Skeletal muscle satellite cell (primary cell): ENCODE data around the gene CARMIL3.

Experiments used
- H3K27me3 ChIP-seq: 2 replicates; pipeline ENCODE4 v1.7.0; 2013; ENCODE audit warnings: low read length; ENCODE audit not compliant: control insufficient read depth, insufficient read depth
- H3K36me3 ChIP-seq: 2 replicates; pipeline ENCODE4 v1.7.0; 2013; ENCODE audit warnings: mild to moderate bottlenecking, control low read depth, low read length; ENCODE audit not compliant: insufficient read depth
- H3K4me1 ChIP-seq: 2 replicates; pipeline ENCODE4 v1.7.0; 2013; ENCODE audit warnings: low read length; ENCODE audit not compliant: control insufficient read depth, insufficient read depth
- H3K4me2 ChIP-seq: 2 replicates; pipeline ENCODE4 v1.7.0; 2013; ENCODE audit warnings: mild to moderate bottlenecking, low read length
- H3K4me3 ChIP-seq: 2 replicates; pipeline ENCODE4 v1.7.0; 2013; ENCODE audit warnings: low read length
- H3K9ac ChIP-seq: 2 replicates; pipeline ENCODE4 v1.7.0; 2013; ENCODE audit warnings: mild to moderate bottlenecking, low read depth, low read length, moderate library complexity
- H3K9me3 ChIP-seq: replicated peaks from 2 replicates; pipeline ENCODE4 v1.7.0; 2013; ENCODE audit warnings: mild to moderate bottlenecking, control low read depth, low read length

The CARMIL3 gene

DNA sequence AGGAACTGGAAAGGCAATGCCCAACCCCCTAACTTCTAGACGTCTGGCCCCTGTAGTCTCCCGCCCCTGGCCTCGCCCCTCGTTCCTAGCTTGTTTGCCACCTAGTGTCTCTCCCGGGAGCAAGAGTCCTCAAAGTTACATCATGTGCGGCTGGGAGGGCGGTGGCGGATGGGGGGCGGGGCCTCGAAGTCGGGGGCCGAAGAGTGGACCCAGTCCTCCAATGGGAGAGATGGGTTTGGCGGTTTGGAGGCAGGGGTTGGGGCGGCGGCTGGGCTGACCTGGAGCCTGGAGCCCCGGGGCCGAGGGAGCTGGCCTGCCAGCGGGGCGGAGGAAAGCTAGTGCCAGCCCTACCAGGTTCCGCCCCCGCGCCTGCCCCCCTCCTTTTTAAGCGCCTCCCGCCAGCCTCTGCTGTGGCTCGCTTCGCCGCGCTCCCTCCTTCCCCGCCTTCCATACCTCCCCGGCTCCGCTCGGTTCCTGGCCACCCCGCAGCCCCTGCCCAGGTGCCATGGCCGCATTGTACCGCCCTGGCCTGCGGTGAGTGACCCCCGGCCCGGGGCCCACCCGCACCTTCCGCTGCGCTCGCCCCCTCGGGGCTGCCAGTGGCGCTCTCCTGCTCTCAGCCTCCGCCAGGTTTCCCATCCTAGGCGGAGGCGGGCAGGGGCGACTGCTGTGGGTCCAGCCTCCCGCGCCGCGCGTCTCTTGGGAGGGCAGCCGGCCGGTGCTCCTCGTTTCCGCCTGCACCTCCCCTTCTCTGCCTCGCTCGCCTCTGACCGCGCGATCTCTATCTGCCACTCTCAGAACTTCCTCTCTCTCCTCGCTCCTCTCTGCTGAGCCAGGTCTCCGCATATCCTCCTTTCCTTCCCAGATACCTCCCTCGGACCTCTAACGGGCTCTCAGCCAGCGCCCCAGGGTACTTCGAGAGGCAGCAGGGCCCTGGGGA lies 42.4 kb downstream of the CARMIL3 start, which contains the start of gene PCK2:
Gene PCK2, plus strand, starts transcription at position 411 of the 940 bp plus-strand sequence. Its CDS starts 95 bp downstream, at position 506.
- Histone ChIP-seq H3K27me3 (no peaks in the 10 kb centered on the region), H3K36me3 (no peaks in the 10 kb centered on the region), H3K9ac (peak within 1 kb of the TSS; percentile 88), H3K4me1 (peaks cover 16% of the 10 kb centered on the region), H3K4me2 (peak within 1 kb of the TSS; percentile 100), H3K9me3 (no peaks in the 10 kb centered on the region), H3K4me3 (peak within 1 kb of the TSS; percentile 98)

DNA sequence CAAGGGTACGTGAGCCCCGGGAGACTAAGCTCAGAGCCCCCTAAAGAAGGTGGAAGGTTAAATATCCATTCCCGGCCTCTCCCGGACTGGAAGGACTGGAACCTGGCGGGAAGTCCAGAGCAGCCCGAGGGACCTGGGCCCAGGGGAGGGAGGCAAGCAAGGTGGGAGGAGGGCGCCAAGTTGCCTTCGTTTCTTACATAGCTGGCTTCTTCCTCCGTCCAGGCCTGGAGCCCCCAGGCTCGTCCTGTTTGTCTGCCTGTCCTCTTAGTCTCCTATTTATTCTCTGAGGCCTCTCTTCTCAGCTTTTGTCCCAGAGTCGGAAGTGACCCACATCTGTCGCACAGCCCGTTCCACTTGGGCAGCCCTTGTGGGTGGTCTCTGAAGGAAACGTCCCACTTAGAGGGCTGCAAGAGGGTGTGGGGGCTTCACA lies 43.0 kb downstream of the CARMIL3 start:
- Histone ChIP-seq H3K9me3 (no peaks in the 10 kb centered on the region), H3K4me2 (peak overlapping the region; percentile 100), H3K4me3 (peak overlapping the region; percentile 98), H3K27me3 (no peaks in the 10 kb centered on the region), H3K36me3 (peaks cover 6% of the 10 kb centered on the region), H3K4me1 (peaks cover 16% of the 10 kb centered on the region), H3K9ac (peak overlapping the region; percentile 88)

DNA sequence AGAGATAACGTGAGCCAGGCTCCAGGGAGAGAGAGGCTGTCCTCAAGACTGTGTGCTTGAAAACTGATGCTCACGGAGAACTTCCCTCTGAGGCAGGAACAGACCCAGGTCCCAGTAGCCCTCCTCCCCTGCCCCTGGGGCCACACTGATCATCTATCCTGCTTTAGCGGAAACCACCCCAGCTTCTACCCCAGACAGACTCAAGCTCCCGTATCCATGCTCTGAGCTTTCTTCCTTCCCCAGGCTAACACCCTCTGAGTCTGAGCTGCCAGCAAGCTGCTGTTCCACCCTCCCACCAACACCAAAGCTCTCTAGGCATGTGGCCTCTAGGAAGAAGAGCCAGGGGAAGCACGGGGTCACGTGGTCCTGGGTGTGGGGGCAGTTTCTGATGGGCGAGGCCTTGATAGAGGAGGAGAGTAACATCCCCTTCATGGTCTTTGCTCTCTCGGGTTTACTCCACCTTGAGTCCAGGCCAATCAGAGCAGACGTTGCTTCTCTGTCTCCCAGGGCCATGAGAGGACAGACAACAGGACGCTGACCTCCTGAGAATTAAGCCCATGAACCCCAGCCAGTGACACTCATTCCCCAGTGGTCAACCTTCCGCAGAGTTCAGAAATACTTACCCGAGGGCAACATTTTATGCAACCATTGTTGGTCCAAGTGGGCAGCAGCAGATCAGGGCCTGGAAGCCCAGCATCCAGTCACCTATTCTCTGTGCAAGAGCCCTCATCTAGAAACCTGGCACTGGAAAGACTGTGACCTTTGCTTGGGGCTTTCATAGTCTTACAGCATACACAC lies 43.7 kb downstream of the CARMIL3 start:
- H3K9me3 ChIP-seq, result no peaks in the 10 kb centered on the region
- no peaks in the 10 kb centered on the region for H3K27me3 ChIP-seq
- peaks cover 9% of the 10 kb centered on the region for H3K36me3 ChIP-seq
- peak overlapping the region; percentile 88 for H3K9ac ChIP-seq
- peaks cover 16% of the 10 kb centered on the region for H3K4me1 ChIP-seq
- peak overlapping the region; percentile 100 for H3K4me2 ChIP-seq
- H3K4me3 ChIP-seq, result peak overlapping the region; percentile 98

DNA sequence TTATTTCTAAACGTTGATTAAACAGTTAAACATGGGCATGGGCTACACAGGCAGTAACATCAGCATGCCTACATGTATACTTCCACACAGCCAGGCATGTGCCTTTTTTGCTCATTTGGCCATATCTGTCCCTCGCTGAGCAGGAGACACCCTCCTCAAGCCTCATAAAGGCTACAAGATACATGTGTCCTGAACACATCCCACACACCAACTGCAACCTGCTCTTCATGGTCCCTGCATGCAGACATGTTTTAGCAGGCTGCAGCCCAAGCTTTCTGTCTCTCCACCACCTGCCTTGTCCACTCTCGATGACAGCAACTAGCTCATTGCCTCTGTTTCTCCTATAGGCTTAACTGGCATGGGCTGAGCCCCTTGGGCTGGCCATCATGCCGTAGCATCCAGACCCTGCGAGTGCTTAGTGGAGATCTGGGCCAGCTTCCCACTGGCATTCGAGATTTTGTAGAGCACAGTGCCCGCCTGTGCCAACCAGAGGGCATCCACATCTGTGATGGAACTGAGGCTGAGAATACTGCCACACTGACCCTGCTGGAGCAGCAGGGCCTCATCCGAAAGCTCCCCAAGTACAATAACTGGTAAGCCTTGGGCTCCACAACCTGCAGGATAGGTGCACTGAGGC lies 44.9 kb downstream of the CARMIL3 start:
- Histone ChIP-seq H3K9ac (no peak overlapping the region), H3K4me3 (no peak overlapping the region), H3K4me2 (no peak overlapping the region), H3K27me3 (no peaks in the 10 kb centered on the region), H3K36me3 (peaks cover 9% of the 10 kb centered on the region), H3K9me3 (no peaks in the 10 kb centered on the region), H3K4me1 (peaks cover 16% of the 10 kb centered on the region)

DNA sequence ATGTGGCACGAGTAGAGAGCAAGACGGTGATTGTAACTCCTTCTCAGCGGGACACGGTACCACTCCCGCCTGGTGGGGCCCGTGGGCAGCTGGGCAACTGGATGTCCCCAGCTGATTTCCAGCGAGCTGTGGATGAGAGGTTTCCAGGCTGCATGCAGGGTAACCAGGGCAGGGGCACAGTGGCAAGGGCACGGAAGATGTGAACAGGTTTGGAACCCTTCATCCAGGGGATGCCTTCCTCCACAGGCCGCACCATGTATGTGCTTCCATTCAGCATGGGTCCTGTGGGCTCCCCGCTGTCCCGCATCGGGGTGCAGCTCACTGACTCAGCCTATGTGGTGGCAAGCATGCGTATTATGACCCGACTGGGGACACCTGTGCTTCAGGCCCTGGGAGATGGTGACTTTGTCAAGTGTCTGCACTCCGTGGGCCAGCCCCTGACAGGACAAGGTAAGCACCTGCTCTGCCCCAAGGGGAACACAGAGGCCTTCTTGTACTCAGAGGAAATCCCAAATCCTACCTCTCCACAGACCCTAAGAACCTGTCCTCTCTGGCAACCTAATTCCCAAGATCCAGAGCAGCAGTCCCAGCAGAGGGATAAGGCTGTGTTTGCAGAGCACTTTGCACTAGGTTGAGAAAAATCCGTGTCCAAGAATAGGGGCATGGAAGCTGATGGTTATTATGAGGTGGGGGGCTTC lies 46.6 kb downstream of the CARMIL3 start:
- H3K36me3 ChIP-seq, result peaks cover 9% of the 10 kb centered on the region
- no peak overlapping the region for H3K9ac ChIP-seq
- H3K4me1 ChIP-seq, result peaks cover 16% of the 10 kb centered on the region
- H3K4me2 ChIP-seq, result no peak overlapping the region
- H3K27me3 ChIP-seq, result no peaks in the 10 kb centered on the region
- no peak overlapping the region for H3K4me3 ChIP-seq
- no peaks in the 10 kb centered on the region for H3K9me3 ChIP-seq

DNA sequence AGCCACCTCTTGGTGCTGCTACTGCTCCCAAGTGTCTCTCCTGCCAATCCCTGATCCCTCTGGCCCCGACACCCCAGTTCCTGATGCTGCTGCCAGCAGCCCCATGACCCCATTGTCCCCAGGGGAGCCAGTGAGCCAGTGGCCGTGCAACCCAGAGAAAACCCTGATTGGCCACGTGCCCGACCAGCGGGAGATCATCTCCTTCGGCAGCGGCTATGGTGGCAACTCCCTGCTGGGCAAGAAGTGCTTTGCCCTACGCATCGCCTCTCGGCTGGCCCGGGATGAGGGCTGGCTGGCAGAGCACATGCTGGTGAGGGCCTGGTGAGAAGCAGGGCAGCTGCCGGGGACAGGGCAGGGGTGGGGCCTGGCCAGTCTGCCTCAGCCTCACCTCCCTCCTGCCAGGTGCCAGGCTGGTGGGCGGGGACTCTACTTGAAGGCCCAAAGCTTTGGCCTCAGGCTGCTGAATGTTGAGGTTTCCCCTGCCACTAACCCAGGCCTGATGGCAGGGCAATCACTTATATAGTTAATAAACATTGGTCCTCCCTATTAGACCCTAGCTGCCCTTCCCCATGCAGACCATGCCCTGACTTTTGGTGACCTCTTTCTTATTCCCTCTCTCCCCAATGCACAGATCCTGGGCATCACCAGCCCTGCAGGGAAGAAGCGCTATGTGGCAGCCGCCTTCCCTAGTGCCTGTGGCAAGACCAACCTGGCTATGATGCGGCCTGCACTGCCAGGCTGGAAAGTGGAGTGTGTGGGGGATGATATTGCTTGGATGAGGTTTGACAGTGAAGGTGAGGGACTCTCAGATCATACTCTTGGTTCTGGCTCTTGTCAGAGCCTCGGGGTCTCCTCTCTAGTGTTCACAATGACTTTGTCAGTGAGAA lies 47.4 kb downstream of the CARMIL3 start:
- Histone ChIP-seq H3K27me3 (no peaks in the 10 kb centered on the region), H3K4me2 (no peak overlapping the region), H3K9me3 (no peaks in the 10 kb centered on the region), H3K4me1 (peaks cover 12% of the 10 kb centered on the region), H3K36me3 (peaks cover 9% of the 10 kb centered on the region), H3K4me3 (no peak overlapping the region), H3K9ac (no peak overlapping the region)

DNA sequence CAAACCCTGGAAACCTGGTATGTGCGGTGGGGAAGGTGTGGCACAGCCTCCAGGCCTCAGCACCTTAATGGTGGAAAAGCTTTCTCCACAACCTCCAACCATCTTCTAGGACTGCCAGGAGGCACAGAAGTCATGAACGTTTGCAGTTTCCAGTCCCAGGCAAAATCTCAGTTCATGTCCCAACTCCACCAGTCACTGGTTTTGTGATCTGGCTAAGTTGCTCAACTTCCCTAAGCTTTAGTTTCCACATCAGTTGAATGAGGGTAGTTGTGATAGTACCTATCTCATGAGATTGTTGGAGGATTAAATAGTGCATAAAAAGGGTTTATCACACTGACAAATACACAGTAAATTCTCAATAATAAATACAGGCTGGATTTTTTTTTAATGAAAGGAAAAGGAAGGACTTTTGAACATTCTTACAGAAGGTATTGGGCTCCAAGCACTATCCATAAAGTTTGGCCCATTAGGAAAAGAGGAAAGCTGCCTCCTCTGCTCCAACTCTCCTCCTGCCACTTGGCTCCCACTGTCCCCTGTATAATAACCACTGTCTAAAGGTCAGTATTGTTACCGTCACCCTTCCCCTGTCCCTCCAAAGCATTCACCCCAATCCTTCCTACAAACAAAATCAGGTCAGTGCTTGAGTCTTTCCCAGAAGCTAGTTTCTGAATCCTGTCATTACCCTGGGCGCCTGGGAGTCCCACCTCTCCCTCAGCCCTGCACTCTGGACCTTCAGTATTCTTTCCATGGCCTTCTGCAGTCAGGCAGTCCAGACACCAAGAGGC lies 48.6 kb downstream of the CARMIL3 start:
- Histone ChIP-seq H3K9me3 (no peaks in the 10 kb centered on the region), H3K4me3 (no peak overlapping the region), H3K27me3 (no peaks in the 10 kb centered on the region), H3K4me2 (no peak overlapping the region), H3K9ac (no peak overlapping the region), H3K4me1 (peaks cover 5% of the 10 kb centered on the region), H3K36me3 (peaks cover 9% of the 10 kb centered on the region)

DNA sequence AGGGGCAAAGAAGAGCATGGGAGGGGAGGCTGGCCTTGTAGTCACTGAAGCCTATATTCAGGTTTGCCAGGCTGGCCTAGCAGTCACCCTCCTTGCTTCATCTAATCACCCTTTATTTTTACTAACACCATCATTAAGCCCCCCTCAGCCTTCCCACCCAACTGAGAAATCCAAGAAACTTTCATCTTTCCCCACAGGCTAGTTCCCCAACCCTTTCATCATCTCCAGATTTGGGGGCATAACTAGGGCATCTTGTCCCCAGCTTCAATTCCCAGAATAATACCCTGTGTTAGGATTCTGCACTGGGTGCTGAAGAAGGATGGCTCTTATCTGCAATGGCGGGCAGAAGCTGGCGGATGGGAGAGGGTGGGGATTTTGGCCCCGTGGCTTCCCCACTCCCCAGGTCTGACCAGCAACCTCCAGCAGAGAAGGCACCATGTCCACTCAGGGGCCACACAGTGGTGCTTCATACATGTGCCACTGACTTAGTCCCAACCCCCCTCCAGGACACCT lies 49.2 kb downstream of the CARMIL3 start:
- Histone ChIP-seq H3K36me3 (peaks cover 9% of the 10 kb centered on the region), H3K9ac (no peak overlapping the region), H3K4me2 (no peak overlapping the region), H3K4me3 (no peak overlapping the region), H3K27me3 (no peaks in the 10 kb centered on the region), H3K4me1 (no peaks in the 10 kb centered on the region), H3K9me3 (no peaks in the 10 kb centered on the region)

DNA sequence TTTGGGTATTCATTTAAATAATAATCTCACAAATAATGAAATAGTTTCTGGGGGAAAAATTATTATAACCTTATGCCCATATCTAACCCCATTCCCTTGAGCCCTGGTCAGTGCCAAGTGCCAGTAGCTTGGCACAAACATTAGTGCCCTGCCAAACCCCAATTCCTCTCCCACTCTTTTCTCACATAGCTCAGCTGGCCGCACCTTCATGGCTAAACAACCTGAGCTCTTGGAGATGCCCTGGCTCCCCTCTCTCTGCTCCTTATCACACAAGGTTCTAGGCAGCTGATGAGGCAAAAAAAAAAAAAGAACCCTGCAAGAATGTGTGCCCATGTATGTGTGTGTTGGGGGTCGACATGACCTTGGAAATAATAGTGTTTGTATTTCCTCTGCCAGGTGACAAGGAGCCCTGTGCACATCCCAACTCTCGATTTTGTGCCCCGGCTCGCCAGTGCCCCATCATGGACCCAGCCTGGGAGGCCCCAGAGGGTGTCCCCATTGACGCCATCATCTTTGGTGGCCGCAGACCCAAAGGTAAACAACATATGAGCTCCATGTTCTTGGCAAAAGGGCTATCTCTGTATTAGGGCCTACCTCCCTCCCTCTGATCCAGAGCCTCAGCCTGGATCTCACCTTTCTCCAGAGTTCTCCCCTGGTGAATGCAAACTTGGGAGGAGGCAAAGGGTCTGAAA lies 50.7 kb downstream of the CARMIL3 start:
- Histone ChIP-seq H3K27me3 (no peaks in the 10 kb centered on the region), H3K4me1 (peaks cover 4% of the 10 kb centered on the region), H3K9ac (no peak overlapping the region), H3K4me3 (no peak overlapping the region), H3K36me3 (peaks cover 9% of the 10 kb centered on the region), H3K4me2 (no peak overlapping the region), H3K9me3 (no peaks in the 10 kb centered on the region)
